ENCODE data around the gene WFDC12. TPM values are rescaled to one million over a fixed set of nuclear protein-coding genes. Genes with fewer than 3 reads are reported as not detected.

The WFDC12 gene
- total and polyA plus RNA-seq, 7 donors = 0.42 to 1.2 TPM; not detected in 5

DNA sequence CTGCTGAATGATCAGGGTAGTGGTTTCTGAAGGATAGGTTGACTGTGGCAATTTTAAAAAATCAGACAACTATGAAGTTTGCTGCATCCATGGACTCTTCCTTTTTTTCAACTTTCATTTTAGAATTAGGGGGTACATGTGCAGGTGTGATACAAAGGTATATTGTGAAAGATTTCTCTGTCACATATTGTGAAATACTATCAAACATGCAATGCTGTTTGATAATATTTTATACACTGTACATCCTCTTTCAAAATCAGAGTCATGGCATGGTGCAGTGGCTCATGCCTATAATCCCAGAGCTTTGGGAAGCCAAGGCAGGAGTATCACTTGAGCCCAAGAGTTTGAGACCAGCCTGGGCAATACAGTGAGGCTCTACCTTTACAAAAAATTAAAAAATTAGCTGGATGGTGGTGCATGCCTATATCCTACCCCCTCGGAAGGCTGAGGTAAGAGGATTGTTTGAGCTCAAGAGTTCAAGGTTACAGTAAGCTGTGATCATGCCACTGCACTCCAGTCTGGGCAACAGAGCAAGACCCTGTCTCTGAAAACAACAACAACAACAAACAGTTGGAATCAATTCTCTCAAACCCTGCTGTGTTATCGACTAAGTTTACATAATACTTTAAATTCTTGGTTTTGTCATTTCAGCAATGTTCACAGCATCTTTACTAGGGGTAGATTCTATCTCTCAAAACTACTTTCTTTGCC is 4.6 kb downstream of the WFDC12 start:
- intact Hi-C loops (cut with DNase I) = no loop called here
- Histone ChIP-seq H3K9me3 (peaks cover 0 to 3% (median 0%) of the 10 kb centered on the region in 4 donors), H3K4me1 (no peaks in the 10 kb centered on the region), H3K36me3 (no peaks in the 10 kb centered on the region), H3K27me3 (peaks cover 0 to 18% (median 0%) of the 10 kb centered on the region in 3 donors), H3K4me3 (no peak overlapping the region), H3K27ac (no peak overlapping the region)
- TF ChIP-seq POLR2A (IDR thresholded peaks at IDR 0.05) = no peak
- TF ChIP-seq, protein P1, sequence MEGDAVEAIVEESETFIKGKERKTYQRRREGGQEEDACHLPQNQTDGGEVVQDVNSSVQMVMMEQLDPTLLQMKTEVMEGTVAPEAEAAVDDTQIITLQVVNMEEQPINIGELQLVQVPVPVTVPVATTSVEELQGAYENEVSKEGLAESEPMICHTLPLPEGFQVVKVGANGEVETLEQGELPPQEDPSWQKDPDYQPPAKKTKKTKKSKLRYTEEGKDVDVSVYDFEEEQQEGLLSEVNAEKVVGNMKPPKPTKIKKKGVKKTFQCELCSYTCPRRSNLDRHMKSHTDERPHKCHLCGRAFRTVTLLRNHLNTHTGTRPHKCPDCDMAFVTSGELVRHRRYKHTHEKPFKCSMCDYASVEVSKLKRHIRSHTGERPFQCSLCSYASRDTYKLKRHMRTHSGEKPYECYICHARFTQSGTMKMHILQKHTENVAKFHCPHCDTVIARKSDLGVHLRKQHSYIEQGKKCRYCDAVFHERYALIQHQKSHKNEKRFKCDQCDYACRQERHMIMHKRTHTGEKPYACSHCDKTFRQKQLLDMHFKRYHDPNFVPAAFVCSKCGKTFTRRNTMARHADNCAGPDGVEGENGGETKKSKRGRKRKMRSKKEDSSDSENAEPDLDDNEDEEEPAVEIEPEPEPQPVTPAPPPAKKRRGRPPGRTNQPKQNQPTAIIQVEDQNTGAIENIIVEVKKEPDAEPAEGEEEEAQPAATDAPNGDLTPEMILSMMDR (IDR thresholded peaks at IDR 0.05) = no peak
- no peak for TF ChIP-seq EP300 (IDR thresholded peaks at IDR 0.05)
- no peak for TF ChIP-seq POLR2AphosphoS5 (IDR thresholded peaks at IDR 0.05)
- DNase-seq = no peak
- WGBS, 2 donors = 84 to 90% methylated on average over 2 of the region's 2 CpGs

DNA sequence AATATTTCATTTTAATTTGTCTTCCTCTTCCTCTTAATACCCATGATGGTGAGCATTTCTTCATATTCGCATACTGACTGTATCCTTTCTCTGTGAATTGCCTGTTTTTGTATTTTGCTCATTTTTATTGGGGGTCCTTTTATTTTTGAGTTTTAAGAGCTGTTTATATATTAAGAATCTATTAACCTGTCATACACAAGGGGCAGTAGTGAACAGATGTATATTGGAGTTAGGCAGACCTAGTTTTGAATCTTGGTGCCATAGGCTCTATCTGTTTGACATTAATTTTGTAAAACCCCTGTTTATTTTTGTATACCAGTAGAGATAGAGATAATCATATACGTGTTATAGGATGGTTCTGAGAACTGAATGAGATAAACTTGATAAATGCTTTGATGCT is 6.2 kb downstream of the WFDC12 start:
- H3K4me3 ChIP-seq = no peak overlapping the region
- intact Hi-C loops (cut with DNase I) = no loop called here
- H3K27me3 ChIP-seq = peaks cover 0 to 18% (median 0%) of the 10 kb centered on the region in 3 donors
- no peaks in the 10 kb centered on the region for H3K36me3 ChIP-seq
- 49 to 90% methylated on average over 2 of the region's 2 CpGs for WGBS, 2 donors
- no peaks in the 10 kb centered on the region for H3K4me1 ChIP-seq
- TF ChIP-seq POLR2A (IDR thresholded peaks at IDR 0.05) (no peak), EP300 (IDR thresholded peaks at IDR 0.05) (no peak), POLR2AphosphoS5 (IDR thresholded peaks at IDR 0.05) (no peak)
- TF ChIP-seq, protein P1 (IDR thresholded peaks at IDR 0.05) = no peak
- no peak for DNase-seq
- H3K27ac ChIP-seq = no peak overlapping the region
- H3K9me3 ChIP-seq = peaks cover 0 to 3% (median 0%) of the 10 kb centered on the region in 4 donors

DNA sequence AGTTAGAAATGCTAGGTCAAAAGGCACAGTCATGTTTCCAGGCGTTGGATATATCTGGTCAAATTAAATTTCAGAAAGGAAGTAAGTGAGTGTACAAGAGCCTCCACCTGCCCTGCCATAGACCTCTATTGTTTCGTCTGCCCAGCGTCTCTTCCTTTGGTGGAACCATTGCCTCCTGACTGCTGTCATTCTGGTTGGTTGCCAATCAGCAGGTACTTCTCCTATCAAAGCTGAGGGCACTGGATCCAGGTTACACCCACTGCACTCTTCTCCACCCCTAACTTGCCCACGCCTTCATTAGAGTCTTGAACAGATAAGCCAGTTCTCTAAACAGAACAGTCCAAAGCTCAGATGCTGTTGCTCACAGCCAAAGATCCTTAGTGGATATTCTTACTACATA is 6.7 kb downstream of the WFDC12 start:
- Histone ChIP-seq H3K9me3 (peaks cover 0 to 3% (median 0%) of the 10 kb centered on the region in 4 donors), H3K4me3 (no peak overlapping the region), H3K27ac (no peak overlapping the region), H3K4me1 (no peaks in the 10 kb centered on the region), H3K36me3 (no peaks in the 10 kb centered on the region), H3K27me3 (peaks cover 0 to 18% (median 0%) of the 10 kb centered on the region in 3 donors)
- intact Hi-C loops (cut with DNase I) = no loop called here
- TF ChIP-seq POLR2AphosphoS5 (IDR thresholded peaks at IDR 0.05) (no peak), EP300 (IDR thresholded peaks at IDR 0.05) (no peak), POLR2A (IDR thresholded peaks at IDR 0.05) (no peak)
- TF ChIP-seq, protein P1 (IDR thresholded peaks at IDR 0.05) = no peak
- no peak for DNase-seq
- WGBS, 2 donors = 16 to 55% methylated on average over 4 of the region's 4 CpGs

DNA sequence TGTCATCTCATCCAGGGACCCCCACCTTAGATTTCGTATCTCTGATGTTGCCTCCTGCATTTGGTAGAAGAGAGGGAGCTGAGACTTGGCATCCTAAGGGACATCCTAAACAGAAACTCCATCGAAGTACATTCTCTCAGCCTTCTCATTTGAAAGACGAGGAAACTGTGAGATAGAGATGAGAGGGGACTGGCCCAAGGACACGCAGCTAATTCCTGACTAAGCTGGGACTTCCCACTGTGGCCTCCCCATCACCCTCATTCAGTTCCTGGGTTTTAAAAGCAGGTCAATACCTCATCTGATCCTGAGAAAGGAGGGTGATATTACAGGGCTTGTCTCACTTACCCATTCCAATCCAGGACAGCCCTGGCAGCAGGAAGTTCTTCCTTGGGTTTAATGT is 8.4 kb downstream of the WFDC12 start:
- intact Hi-C loops (cut with DNase I) = no loop called here
- peaks cover 0 to 30% (median 0%) of the 10 kb centered on the region in 3 donors for H3K27me3 ChIP-seq
- TF ChIP-seq, protein P1 (IDR thresholded peaks at IDR 0.05) = no peak
- TF ChIP-seq POLR2A (IDR thresholded peaks at IDR 0.05) (no peak), POLR2AphosphoS5 (IDR thresholded peaks at IDR 0.05) (no peak), EP300 (IDR thresholded peaks at IDR 0.05) (no peak)
- H3K36me3 ChIP-seq = no peaks in the 10 kb centered on the region
- DNase-seq = no peak
- no peaks in the 10 kb centered on the region for H3K4me1 ChIP-seq
- no peak overlapping the region for H3K4me3 ChIP-seq
- H3K27ac ChIP-seq = no peak overlapping the region
- peaks cover 0 to 3% (median 0%) of the 10 kb centered on the region in 4 donors for H3K9me3 ChIP-seq
- WGBS, 2 donors = 80 to 91% methylated on average over 4 of the region's 4 CpGs
